GM23338 (cell line): Measurements from ENCODE around the gene TOM1L1. TPM values are rescaled to one million over a fixed set of nuclear protein-coding genes. Genes with fewer than 3 reads are reported as not detected.

Experiments used
- ATAC-seq: fragments of 200-7000 bp; cut with Tn5 transposase; 3 replicates; pipeline ENCODE4 v1.9.1; 2020
- DNase-seq: peaks from one replicate; pipeline ENCODE4 v3.0.0-alpha.2; 2015; ENCODE audit warnings: low spot score
- H2AFZ ChIP-seq: fragments of 200-600 bp; sonication (generic); 2 replicates; pipeline ENCODE4 v1.8.0; 2016; ENCODE audit warnings: antibody characterized with exemption, mild to moderate bottlenecking, moderate library complexity
- H3F3A ChIP-seq: fragments of 200-600 bp; sonication (generic); replicated peaks from 2 replicates; pipeline ENCODE4 v1.8.0; 2017; ENCODE audit warnings: antibody characterized with exemption, mixed run types, low read depth
- H3K27ac ChIP-seq: fragments of 200-600 bp; sonication (generic); 2 replicates; pipeline ENCODE4 v1.6.1; 2016; ENCODE audit warnings: low read depth
- H3K27me3 ChIP-seq: fragments of 200-600 bp; sonication (generic); 2 replicates; pipeline ENCODE4 v1.8.0; 2016; ENCODE audit warnings: mild to moderate bottlenecking, mixed run types, moderate library complexity; ENCODE audit not compliant: insufficient read depth
- H3K36me3 ChIP-seq: fragments of 200-600 bp; sonication (generic); 2 replicates; pipeline ENCODE4 v1.8.0; 2016; ENCODE audit warnings: mild to moderate bottlenecking; ENCODE audit not compliant: insufficient read depth
- H3K4me1 ChIP-seq: fragments of 200-600 bp; sonication (generic); 2 replicates; pipeline ENCODE4 v1.8.0; 2016; ENCODE audit warnings: mild to moderate bottlenecking, moderate library complexity; ENCODE audit not compliant: insufficient read depth
- H3K4me2 ChIP-seq: fragments of 200-600 bp; sonication (generic); 2 replicates; pipeline ENCODE4 v1.7.1; 2017; ENCODE audit warnings: mixed run types
- H3K4me3 ChIP-seq: fragments of 200-600 bp; sonication (generic); 2 replicates; pipeline ENCODE4 v1.6.1; 2016; ENCODE audit warnings: mixed run types
- H3K79me2 ChIP-seq: fragments of 200-600 bp; sonication (generic); replicated peaks from 2 replicates; pipeline ENCODE4 v1.8.0; 2017; ENCODE audit warnings: mild to moderate bottlenecking; ENCODE audit not compliant: insufficient read depth
- H3K9me2 ChIP-seq: fragments of 200-600 bp; sonication (generic); 2 replicates; pipeline ENCODE4 v1.8.0; 2017; ENCODE audit not compliant: insufficient read depth
- H4K20me1 ChIP-seq: fragments of 200-600 bp; sonication (generic); replicated peaks from 2 replicates; pipeline ENCODE4 v1.8.0; 2017; ENCODE audit warnings: mild to moderate bottlenecking; ENCODE audit not compliant: insufficient read depth
- H3K27ac Mint-ChIP-seq: 2 replicates; pipeline ENCODE4 v1.8.0; 2020; ENCODE audit warnings: inconsistent platforms, mild to moderate bottlenecking, moderate library complexity, mixed read lengths
- H3K27me3 Mint-ChIP-seq: 3 replicates; pipeline ENCODE4 v1.8.0; 2022; ENCODE audit warnings: low read depth, mild to moderate bottlenecking, moderate library complexity, mixed read lengths, inconsistent platforms; ENCODE audit not compliant: insufficient read depth, poor library complexity
- H3K36me3 Mint-ChIP-seq: 3 replicates; pipeline ENCODE4 v1.8.0; 2021; ENCODE audit warnings: low read depth, mild to moderate bottlenecking, inconsistent platforms, moderate library complexity, mixed read lengths
- H3K4me1 Mint-ChIP-seq: 3 replicates; pipeline ENCODE4 v1.8.0; 2020; ENCODE audit warnings: mild to moderate bottlenecking, inconsistent platforms, mixed read lengths
- H3K4me3 Mint-ChIP-seq: 3 replicates; pipeline ENCODE4 v1.8.0; 2021; ENCODE audit warnings: moderate library complexity, mild to moderate bottlenecking, inconsistent platforms, mixed read lengths
- H3K9me3 Mint-ChIP-seq: 3 replicates; pipeline ENCODE4 v1.8.0; 2020; ENCODE audit warnings: moderate library complexity, mild to moderate bottlenecking, inconsistent platforms, mixed read lengths
- EZH2phosphoT487 ChIP-seq: fragments of 200-600 bp; sonication (generic); IDR thresholded peaks from one replicate; pipeline ENCODE4 v1.8.1; 2018; ENCODE audit warnings: antibody characterized with exemption; ENCODE audit not compliant: unreplicated experiment
- JUNB ChIP-seq: IDR thresholded peaks from one replicate; pipeline ENCODE4 v1.6.1; 2016; ENCODE audit warnings: antibody characterized with exemption; ENCODE audit not compliant: unreplicated experiment
- NANOG ChIP-seq: IDR thresholded peaks from 2 replicates; pipeline ENCODE4 v1.6.1; 2016; ENCODE audit warnings: antibody characterized with exemption, borderline replicate concordance
- POLR2AphosphoS5 ChIP-seq: IDR thresholded peaks from 2 replicates; pipeline ENCODE4 v1.6.1; 2016; ENCODE audit warnings: antibody characterized with exemption, low read depth
- REST ChIP-seq: IDR thresholded peaks from one replicate; pipeline ENCODE4 v1.6.1; 2018; ENCODE audit warnings: antibody characterized with exemption; ENCODE audit not compliant: unreplicated experiment
- STAT1 ChIP-seq: IDR thresholded peaks from one replicate; pipeline ENCODE4 v1.6.1; 2016; ENCODE audit warnings: antibody characterized with exemption; ENCODE audit not compliant: unreplicated experiment
- ZNF114 ChIP-seq: fragments of 250-450 bp; sonication (Bioruptor Pico); IDR thresholded peaks from 2 replicates; pipeline ENCODE4 v1.5.0; 2020; ENCODE audit warnings: mild to moderate bottlenecking, moderate library complexity
- ZNF331 ChIP-seq: fragments of 250-450 bp; sonication (Bioruptor Pico); IDR thresholded peaks from 2 replicates; pipeline ENCODE4 v1.5.0; 2020; ENCODE audit warnings: low read depth, mild to moderate bottlenecking, moderate library complexity
- ZNF462 ChIP-seq: fragments of 250-450 bp; sonication (Bioruptor Pico); IDR thresholded peaks from 2 replicates; pipeline ENCODE4 v1.5.0; 2020; ENCODE audit warnings: mild to moderate bottlenecking, moderate library complexity
- polyA plus RNA-seq: library from polyadenylated mRNA; unstranded; fragments of >200 nt; fragmentation: Nextera tagmentation; extraction: Ambion mirVana; gene quantifications from 2 replicates; pipeline ENCODE4 v1.2.1, GENCODE V29; 2016
- total RNA-seq: library from RNA; depleted of rRNA; stranded (reverse); fragments of >200 nt; shearing (Covaris generic); gene quantifications from 2 replicates; pipeline ENCODE4 v1.2.3, GENCODE V29; 2014

The TOM1L1 gene
- total and polyA plus RNA-seq, 2 experiments from 2014 or later = 46.8 to 58.0 TPM

GRCh38 chr17:54881255-54881972, 19.2 kb upstream of the TOM1L1 start (continued):
- TF ChIP-seq REST (no peak), ZNF462 (CRISPR knock-in tag) (no peak), ZNF331 (CRISPR knock-in tag) (no peak)

- Histone ChIP-seq H3K4me2 (no peak overlapping the region), H3F3A (no peaks in the 10 kb centered on the region), H3K36me3 (peaks cover 3% of the 10 kb centered on the region; the same call in 1 of the 2 replicates), H3K27me3 (no peaks in the 10 kb centered on the region), H3K4me3 (no peak overlapping the region), H3K27ac (no peak overlapping the region), H3K9me2 (peaks cover 16% of the 10 kb centered on the region), H3K4me1 (peaks cover 3% of the 10 kb centered on the region; the same call in 1 of the 2 replicates), H3K79me2 (no peaks in the 10 kb centered on the region), H2AFZ (no peak overlapping the region), H4K20me1 (no peaks in the 10 kb centered on the region)
- H3K4me3 Mint-ChIP-seq = no peak overlapping the region
- DNase-seq (no peak), ATAC-seq (no peak)
- H3K36me3 Mint-ChIP-seq = peaks cover 7% of the 10 kb centered on the region
- H3K27ac Mint-ChIP-seq = no peak overlapping the region
- H3K27me3 Mint-ChIP-seq = no peaks in the 10 kb centered on the region
- H3K9me3 Mint-ChIP-seq = peaks cover 9% of the 10 kb centered on the region
- no peaks in the 10 kb centered on the region for H3K4me1 Mint-ChIP-seq
- TF ChIP-seq NANOG = no peak
- no peak for TF ChIP-seq STAT1
- no peak for TF ChIP-seq EZH2phosphoT487
- TF ChIP-seq REST = no peak
- no peak for TF ChIP-seq ZNF331 (CRISPR knock-in tag)
- TF ChIP-seq POLR2AphosphoS5 = no peak
- no peak for TF ChIP-seq ZNF114 (CRISPR knock-in tag)
- no peak for TF ChIP-seq JUNB
Measured at GRCh38 chr17:54882371-54882770, 18.3 kb upstream of the TOM1L1 start.
